Measurements from ENCODE around the gene RAPGEF6. TPM values are rescaled to one million over a fixed set of nuclear protein-coding genes. Genes with fewer than 3 reads are reported as not detected.

RAPGEF6 gene
- total RNA-seq, 1 experiment from 2014 or later = 25.0 TPM

GRCh38 chr5:131654776-131655175, 19.7 kb upstream of the RAPGEF6 start:
- POLR2A ChIA-PET = no interaction called here
- no peak for ATAC-seq
- no peaks in the 10 kb centered on the region for H3K9me3 ChIP-seq (ENCODE audit: control insufficient read depth, insufficient read depth, low read depth, low read length)
- DNase-seq (ENCODE audit: low read depth, low spot score) = no peak
- H3K4me1 ChIP-seq (ENCODE audit: control insufficient read depth, insufficient read depth, low read length) = no peaks in the 10 kb centered on the region
- CTCF ChIA-PET = no interaction called here
- H3K36me3 ChIP-seq (ENCODE audit: control insufficient read depth, insufficient read depth, low read length) = peaks cover 15% of the 10 kb centered on the region; the same call in 1 of the 2 replicates
- in situ Hi-C loops (cut with HindIII; ENCODE audit: low pct_unique_long_range_greater_than_20kb, low sequenced_read_pairs) (no loop called here), intact Hi-C loops (cut with micrococcal nuclease; ENCODE audit: unreplicated experiment) (no loop called here)
- H3K27ac ChIP-seq (ENCODE audit: low read length) = no peak overlapping the region
- H3K4me3 ChIP-seq (ENCODE audit: low read depth in 2 of 2, low read length in 2 of 2) = no peak overlapping the region
- TF ChIP-seq SIN3A (IDR thresholded peaks at IDR 0.05; ENCODE audit: borderline replicate concordance, insufficient read depth, low read depth, low read length) = no peak
- H3K27me3 ChIP-seq (ENCODE audit: control insufficient read depth, insufficient read depth, low read length) = no peaks in the 10 kb centered on the region
- no TSS peak for BruUV-seq (replicated peaks)

GRCh38 chr5:131654309-131654708, 19.3 kb upstream of the RAPGEF6 start:
- no peak for ATAC-seq
- no peak for TF ChIP-seq SIN3A (IDR thresholded peaks at IDR 0.05; ENCODE audit: borderline replicate concordance, insufficient read depth, low read depth, low read length)
- TF ChIP-seq POLR2AphosphoS5 (IDR thresholded peaks at IDR 0.05; ENCODE audit: low read depth, low read length) = no peak
- no peak for TF ChIP-seq TCF7L2 (IDR thresholded peaks at IDR 0.05; ENCODE audit: low read depth, low read length)
- TF ChIP-seq CTCF (IDR thresholded peaks at IDR 0.05) = no peak
- TF ChIP-seq, protein P1, sequence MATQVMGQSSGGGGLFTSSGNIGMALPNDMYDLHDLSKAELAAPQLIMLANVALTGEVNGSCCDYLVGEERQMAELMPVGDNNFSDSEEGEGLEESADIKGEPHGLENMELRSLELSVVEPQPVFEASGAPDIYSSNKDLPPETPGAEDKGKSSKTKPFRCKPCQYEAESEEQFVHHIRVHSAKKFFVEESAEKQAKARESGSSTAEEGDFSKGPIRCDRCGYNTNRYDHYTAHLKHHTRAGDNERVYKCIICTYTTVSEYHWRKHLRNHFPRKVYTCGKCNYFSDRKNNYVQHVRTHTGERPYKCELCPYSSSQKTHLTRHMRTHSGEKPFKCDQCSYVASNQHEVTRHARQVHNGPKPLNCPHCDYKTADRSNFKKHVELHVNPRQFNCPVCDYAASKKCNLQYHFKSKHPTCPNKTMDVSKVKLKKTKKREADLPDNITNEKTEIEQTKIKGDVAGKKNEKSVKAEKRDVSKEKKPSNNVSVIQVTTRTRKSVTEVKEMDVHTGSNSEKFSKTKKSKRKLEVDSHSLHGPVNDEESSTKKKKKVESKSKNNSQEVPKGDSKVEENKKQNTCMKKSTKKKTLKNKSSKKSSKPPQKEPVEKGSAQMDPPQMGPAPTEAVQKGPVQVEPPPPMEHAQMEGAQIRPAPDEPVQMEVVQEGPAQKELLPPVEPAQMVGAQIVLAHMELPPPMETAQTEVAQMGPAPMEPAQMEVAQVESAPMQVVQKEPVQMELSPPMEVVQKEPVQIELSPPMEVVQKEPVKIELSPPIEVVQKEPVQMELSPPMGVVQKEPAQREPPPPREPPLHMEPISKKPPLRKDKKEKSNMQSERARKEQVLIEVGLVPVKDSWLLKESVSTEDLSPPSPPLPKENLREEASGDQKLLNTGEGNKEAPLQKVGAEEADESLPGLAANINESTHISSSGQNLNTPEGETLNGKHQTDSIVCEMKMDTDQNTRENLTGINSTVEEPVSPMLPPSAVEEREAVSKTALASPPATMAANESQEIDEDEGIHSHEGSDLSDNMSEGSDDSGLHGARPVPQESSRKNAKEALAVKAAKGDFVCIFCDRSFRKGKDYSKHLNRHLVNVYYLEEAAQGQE (IDR thresholded peaks at IDR 0.05; ENCODE audit: insufficient read depth in 1 of 2, low read depth in 2 of 2, low read length in 1 of 2) = no peak

DNA sequence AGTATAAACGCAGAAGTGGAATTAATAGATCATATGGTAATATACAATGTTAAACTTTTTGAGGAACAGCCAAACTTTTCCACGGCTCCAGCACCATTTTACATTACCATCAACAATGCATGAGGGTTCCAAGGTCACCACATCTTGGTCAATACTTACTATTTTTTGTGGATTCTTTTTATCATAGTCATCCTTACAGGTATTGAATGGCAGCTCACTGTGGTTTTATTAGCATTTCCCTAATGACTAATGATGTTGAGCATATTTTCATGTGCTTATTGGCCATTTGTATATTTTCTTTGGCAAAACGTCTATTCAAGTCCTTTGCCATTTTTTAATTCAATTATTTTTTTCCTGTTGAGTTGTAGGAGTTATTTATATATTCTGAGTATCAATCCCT, 14.1 kb upstream of the RAPGEF6 start:
- CTCF ChIA-PET = no interaction called here
- Histone ChIP-seq H3K4me1 (ENCODE audit: control insufficient read depth, insufficient read depth, low read length) (no peaks in the 10 kb centered on the region), H3K36me3 (ENCODE audit: control insufficient read depth, insufficient read depth, low read length) (peaks cover 25% of the 10 kb centered on the region; the same call in 1 of the 2 replicates), H3K4me3 (ENCODE audit: low read depth in 2 of 2, low read length in 2 of 2) (no peak overlapping the region), H3K27ac (ENCODE audit: low read length) (no peak overlapping the region), H3K27me3 (ENCODE audit: control insufficient read depth, insufficient read depth, low read length) (no peaks in the 10 kb centered on the region), H3K9me3 (ENCODE audit: control insufficient read depth, insufficient read depth, low read depth, low read length) (no peaks in the 10 kb centered on the region)
- POLR2A ChIA-PET = no interaction called here
- no TSS peak for BruUV-seq (replicated peaks)
- intact Hi-C loops (cut with micrococcal nuclease; ENCODE audit: unreplicated experiment) = no loop called here
- TF ChIP-seq, protein P1 (IDR thresholded peaks at IDR 0.05; ENCODE audit: insufficient read depth in 1 of 2, low read depth in 2 of 2, low read length in 1 of 2) = no peak
- no peak for TF ChIP-seq TCF7L2 (IDR thresholded peaks at IDR 0.05; ENCODE audit: low read depth, low read length)
- TF ChIP-seq POLR2AphosphoS5 (IDR thresholded peaks at IDR 0.05; ENCODE audit: low read depth, low read length) = no peak
- TF ChIP-seq CTCF (IDR thresholded peaks at IDR 0.05) = no peak
- no peak for TF ChIP-seq SIN3A (IDR thresholded peaks at IDR 0.05; ENCODE audit: borderline replicate concordance, insufficient read depth, low read depth, low read length)
- in situ Hi-C loops (cut with HindIII; ENCODE audit: low pct_unique_long_range_greater_than_20kb, low sequenced_read_pairs) = no loop called here
- ATAC-seq (no peak), DNase-seq (ENCODE audit: low read depth, low spot score) (no peak)

More at GRCh38 chr5:131654309-131654708, 19.3 kb upstream of the RAPGEF6 start:
- Histone ChIP-seq H3K9me3 (ENCODE audit: control insufficient read depth, insufficient read depth, low read depth, low read length) (no peaks in the 10 kb centered on the region), H3K4me1 (ENCODE audit: control insufficient read depth, insufficient read depth, low read length) (no peaks in the 10 kb centered on the region), H3K36me3 (ENCODE audit: control insufficient read depth, insufficient read depth, low read length) (peaks cover 19% of the 10 kb centered on the region; the same call in 1 of the 2 replicates), H3K27me3 (ENCODE audit: control insufficient read depth, insufficient read depth, low read length) (no peaks in the 10 kb centered on the region), H3K27ac (ENCODE audit: low read length) (no peak overlapping the region), H3K4me3 (ENCODE audit: low read depth in 2 of 2, low read length in 2 of 2) (no peak overlapping the region)
- BruUV-seq (replicated peaks) = no TSS peak
- no peak for DNase-seq (ENCODE audit: low read depth, low spot score)
- intact Hi-C loops (cut with micrococcal nuclease; ENCODE audit: unreplicated experiment) = no loop called here
- ChIA-PET CTCF (no interaction called here), POLR2A (no interaction called here)
- in situ Hi-C loops (cut with HindIII; ENCODE audit: low pct_unique_long_range_greater_than_20kb, low sequenced_read_pairs) = no loop called here
